H9 (cell line): Measurements from ENCODE around the gene SEMA3F. TPM values are rescaled to one million over a fixed set of nuclear protein-coding genes. Genes with fewer than 3 reads are reported as not detected.

ENCODE experiments used
- DNase-seq: peaks from one replicate; pipeline ENCODE4 v3.0.0-alpha.2; 2017
- H2AFZ ChIP-seq: one replicate; pipeline ENCODE4 v1.6.1; 2013; ENCODE audit warnings: mild to moderate bottlenecking, low read length, control low read depth, moderate library complexity
- H2AK5ac ChIP-seq: 2 replicates; pipeline ENCODE4 v1.6.1; 2013; ENCODE audit warnings: low read length, control low read depth, mixed read lengths; ENCODE audit not compliant: insufficient read length
- H2BK120ac ChIP-seq: one replicate; pipeline ENCODE4 v1.6.1; 2013; ENCODE audit warnings: low read depth, mild to moderate bottlenecking, low read length, control low read depth, inconsistent platforms; ENCODE audit not compliant: poor library complexity, severe bottlenecking
- H2BK12ac ChIP-seq: 2 replicates; pipeline ENCODE4 v1.6.1; 2013; ENCODE audit warnings: low read length, control low read depth, mixed read lengths, low read depth; ENCODE audit not compliant: insufficient read length
- H2BK15ac ChIP-seq: 2 replicates; pipeline ENCODE4 v1.6.1; 2013; ENCODE audit warnings: low read depth, low read length, control low read depth
- H2BK20ac ChIP-seq: one replicate; pipeline ENCODE4 v1.6.1; 2013; ENCODE audit warnings: low read depth, mild to moderate bottlenecking, low read length, control low read depth, inconsistent platforms; ENCODE audit not compliant: poor library complexity, severe bottlenecking
- H2BK5ac ChIP-seq: 2 replicates; pipeline ENCODE4 v1.6.1; 2013; ENCODE audit warnings: low read length, control low read depth, mixed read lengths; ENCODE audit not compliant: insufficient read length
- H3K14ac ChIP-seq: 2 replicates; pipeline ENCODE4 v1.6.1; 2013; ENCODE audit warnings: low read length, control low read depth; ENCODE audit not compliant: insufficient read depth
- H3K18ac ChIP-seq: 2 replicates; pipeline ENCODE4 v1.6.1; 2013; ENCODE audit warnings: low read depth, mild to moderate bottlenecking, mixed read lengths, low read length, control low read depth; ENCODE audit not compliant: insufficient read length
- H3K23ac ChIP-seq: 2 replicates; pipeline ENCODE4 v1.6.1; 2013; ENCODE audit warnings: low read length, control low read depth, mixed read lengths, low read depth; ENCODE audit not compliant: insufficient read length
- H3K23me2 ChIP-seq: 2 replicates; pipeline ENCODE4 v1.6.1; 2013; ENCODE audit warnings: low read depth, mild to moderate bottlenecking, mixed read lengths, low read length, control low read depth; ENCODE audit not compliant: insufficient read length, poor library complexity, severe bottlenecking
- H3K27ac ChIP-seq: 2 replicates; pipeline ENCODE4 v1.5.1; 2013; ENCODE audit warnings: low read length, control low read depth, mixed read lengths, low read depth; ENCODE audit not compliant: insufficient read length
- H3K27me3 ChIP-seq: 2 replicates; pipeline ENCODE4 v1.6.1; 2013; ENCODE audit warnings: low read length, control low read depth, inconsistent platforms; ENCODE audit not compliant: insufficient read depth
- H3K4ac ChIP-seq: 2 replicates; pipeline ENCODE4 v1.6.1; 2013; ENCODE audit warnings: low read depth, mild to moderate bottlenecking, control low read depth, inconsistent platforms, low read length, moderate library complexity
- H3K4me1 ChIP-seq: 2 replicates; pipeline ENCODE4 v1.6.1; 2013; ENCODE audit warnings: low read length, control low read depth, inconsistent platforms; ENCODE audit not compliant: insufficient read depth
- H3K4me2 ChIP-seq: 2 replicates; pipeline ENCODE4 v1.6.1; 2013; ENCODE audit warnings: low read length, control low read depth, mixed read lengths; ENCODE audit not compliant: insufficient read length, insufficient read depth
- H3K56ac ChIP-seq: 2 replicates; pipeline ENCODE4 v1.6.1; 2013; ENCODE audit warnings: low read depth, mild to moderate bottlenecking, mixed read lengths, low read length, control low read depth; ENCODE audit not compliant: insufficient read length
- H3K79me1 ChIP-seq: 2 replicates; pipeline ENCODE4 v1.6.1; 2013; ENCODE audit warnings: low read depth, mild to moderate bottlenecking, moderate library complexity, low read length, control low read depth, inconsistent platforms; ENCODE audit not compliant: insufficient read depth, poor library complexity, severe bottlenecking
- H3K79me2 ChIP-seq: 2 replicates; pipeline ENCODE4 v1.6.1; 2013; ENCODE audit warnings: low read length, control low read depth, inconsistent platforms; ENCODE audit not compliant: insufficient read depth
- H3K9ac ChIP-seq: 2 replicates; pipeline ENCODE4 v1.6.1; 2013; ENCODE audit warnings: low read length, control low read depth, mixed read lengths; ENCODE audit not compliant: insufficient read length; ENCODE audit errors: extremely low read depth
- H3K9me3 ChIP-seq: one replicate; pipeline ENCODE4 v1.6.1; 2013; ENCODE audit warnings: low read depth, low read length, inconsistent platforms; ENCODE audit not compliant: control insufficient read depth
- H3T11ph ChIP-seq: one replicate; pipeline ENCODE4 v1.6.1; 2013; ENCODE audit warnings: mild to moderate bottlenecking, low read length, control low read depth, inconsistent platforms
- H4K20me1 ChIP-seq: one replicate; pipeline ENCODE4 v1.6.1; 2013; ENCODE audit not compliant: control insufficient read depth, insufficient read length, insufficient read depth
- H4K5ac ChIP-seq: 2 replicates; pipeline ENCODE4 v1.6.1; 2013; ENCODE audit warnings: low read depth, mild to moderate bottlenecking, mixed read lengths, low read length, control low read depth; ENCODE audit not compliant: insufficient read length
- H4K8ac ChIP-seq: replicated peaks from 2 replicates; pipeline ENCODE4 v1.6.1; 2013; ENCODE audit warnings: low read length, control low read depth, mixed read lengths, low read depth; ENCODE audit not compliant: insufficient read length
- H4K91ac ChIP-seq: 2 replicates; pipeline ENCODE4 v1.6.1; 2013; ENCODE audit warnings: low read depth, mild to moderate bottlenecking, moderate library complexity, mixed read lengths, low read length, control low read depth; ENCODE audit not compliant: insufficient read length
- H3K27ac Mint-ChIP-seq, 3 experiments: 2 replicates in 2 of 3; 3 replicates in 1 of 3; pipeline ENCODE4 v1.8.0; 2020 to 2021; ENCODE audit warnings: mixed read lengths in 3 of 3, mild to moderate bottlenecking in 1 of 3, moderate library complexity in 1 of 3
- H3K27me3 Mint-ChIP-seq: 2 replicates; pipeline ENCODE4 v1.8.0; 2021; ENCODE audit warnings: low read depth, mild to moderate bottlenecking, moderate library complexity, mixed read lengths
- H3K36me3 Mint-ChIP-seq, 3 experiments: 2 replicates in 2 of 3; 3 replicates in 1 of 3; pipeline ENCODE4 v1.8.0; 2020 to 2021; ENCODE audit warnings: low read depth in 3 of 3, mixed read lengths in 3 of 3; ENCODE audit not compliant: insufficient read depth in 1 of 3
- H3K4me1 Mint-ChIP-seq, 2 experiments: 2 replicates each; pipeline ENCODE4 v1.8.0; 2020; ENCODE audit warnings: mixed read lengths in 2 of 2
- H3K4me3 Mint-ChIP-seq, 2 experiments: 2 replicates in 1 of 2; 3 replicates in 1 of 2; pipeline ENCODE4 v1.8.0; 2020 to 2021; ENCODE audit warnings: mild to moderate bottlenecking in 2 of 2, mixed read lengths in 2 of 2, moderate library complexity in 1 of 2
- H3K9me3 Mint-ChIP-seq, 2 experiments: 2 replicates in 1 of 2; 3 replicates in 1 of 2; pipeline ENCODE4 v1.8.0; 2020; ENCODE audit warnings: mild to moderate bottlenecking in 2 of 2, mixed read lengths in 2 of 2, moderate library complexity in 1 of 2
- CTCF ChIP-seq: fragments of 200-600 bp; sonication (generic); conservative IDR thresholded peaks from 3 replicates; pipeline ENCODE4 v1.8.0; 2021; ENCODE audit warnings: antibody characterized with exemption, mild to moderate bottlenecking
- WGBS: extraction: QIAGEN DNeasy Blood & Tissue Kit; methylation state at CpG from one replicate; pipeline ENCODE4 v1.1.7; 2013; ENCODE audit warnings: missing lambda C conversion rate, low lambda C conversion rate, mixed read lengths; ENCODE audit not compliant: insufficient read length; ENCODE audit errors: extremely low coverage; 5-methylcytosine and 5-hydroxymethylcytosine counted together
- total RNA-seq: library from RNA; stranded (reverse); gene quantifications from 2 replicates; pipeline ENCODE4 v1.2.1, GENCODE V29; 2021

The SEMA3F gene
- total RNA-seq, 1 experiment from 2014 or later = 14.3 TPM

GRCh38 chr3:50172626-50173220 is 17.6 kb downstream of the SEMA3F start:
- H3K56ac ChIP-seq = no peak overlapping the region
- H3K4me1 Mint-ChIP-seq = peaks cover 13 to 23% of the 10 kb centered on the region in 2 experiments
- H3K27ac Mint-ChIP-seq = peak overlapping the region in 1 of 3 experiments; percentile 79; a peak in 1 of 7 replicates
- no peaks in the 10 kb centered on the region for H3K79me1 ChIP-seq
- no peak overlapping the region for H3K4ac ChIP-seq
- no peaks in the 10 kb centered on the region for H3K27me3 Mint-ChIP-seq
- H2BK5ac ChIP-seq = no peak overlapping the region
- H3K9me3 ChIP-seq = no peaks in the 10 kb centered on the region
- H4K5ac ChIP-seq = no peak overlapping the region
- H2AK5ac ChIP-seq = no peak overlapping the region
- H3K27me3 ChIP-seq = no peaks in the 10 kb centered on the region
- no CpG with 5 or more reads among the region's 8 CpGs for WGBS
- no peak overlapping the region for H2BK120ac ChIP-seq
- no peaks in the 10 kb centered on the region for H3K9me3 Mint-ChIP-seq
- H4K8ac ChIP-seq = no peak overlapping the region
- TF ChIP-seq CTCF = no peak
- H3K36me3 Mint-ChIP-seq = peaks cover 11 to 32% (median 18%) of the 10 kb centered on the region in 3 experiments
- no peak for DNase-seq
- H2BK12ac ChIP-seq = no peak overlapping the region
- no peak overlapping the region for H2BK15ac ChIP-seq
- H2BK20ac ChIP-seq = no peak overlapping the region
- no peaks in the 10 kb centered on the region for H3K4me1 ChIP-seq
- no peaks in the 10 kb centered on the region for H4K20me1 ChIP-seq
- no peak overlapping the region for H2AFZ ChIP-seq
- no peaks in the 10 kb centered on the region for H3K79me2 ChIP-seq
- no peak overlapping the region for H3K4me3 Mint-ChIP-seq
- H3T11ph ChIP-seq = no peak overlapping the region
- no peak overlapping the region for H4K91ac ChIP-seq
- H3K18ac ChIP-seq = no peak overlapping the region
- no peak overlapping the region for H3K4me2 ChIP-seq
- no peak overlapping the region for H3K23ac ChIP-seq
- H3K27ac ChIP-seq = no peak overlapping the region
- H3K14ac ChIP-seq = no peak overlapping the region; the same call in 1 of the 2 replicates
- H3K23me2 ChIP-seq = no peaks in the 10 kb centered on the region
- no peak overlapping the region for H3K9ac ChIP-seq
